Measurements from ENCODE around the gene IQGAP2.
"Not testable (repeated sequence)": the region's sequence is repeated elsewhere in the genome, so short reads cannot be mapped to it uniquely, and the experiment has no call there.

IQGAP2 gene

DNA sequence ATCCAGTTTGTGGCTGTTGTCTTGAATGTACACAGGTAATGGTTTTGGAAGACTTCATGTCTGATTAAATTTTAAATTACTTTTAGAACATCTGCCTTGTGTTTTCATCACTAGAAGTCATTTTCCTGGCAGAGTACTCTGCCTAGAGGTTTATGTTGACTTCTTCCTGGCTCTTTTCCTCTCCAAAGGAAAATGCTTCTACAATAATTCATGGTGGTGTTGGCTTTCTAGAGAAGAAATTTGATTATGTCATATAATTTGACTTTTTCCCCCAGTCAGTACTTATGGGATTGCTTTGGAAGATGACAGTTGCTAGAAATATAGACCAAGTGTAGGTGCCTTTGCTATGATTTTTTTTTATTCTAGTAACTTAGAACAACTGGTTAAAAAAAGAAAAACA is 173.4 kb downstream of the IQGAP2 start:
- DNase-seq (ENCODE audit: low spot score) = no peak

DNA sequence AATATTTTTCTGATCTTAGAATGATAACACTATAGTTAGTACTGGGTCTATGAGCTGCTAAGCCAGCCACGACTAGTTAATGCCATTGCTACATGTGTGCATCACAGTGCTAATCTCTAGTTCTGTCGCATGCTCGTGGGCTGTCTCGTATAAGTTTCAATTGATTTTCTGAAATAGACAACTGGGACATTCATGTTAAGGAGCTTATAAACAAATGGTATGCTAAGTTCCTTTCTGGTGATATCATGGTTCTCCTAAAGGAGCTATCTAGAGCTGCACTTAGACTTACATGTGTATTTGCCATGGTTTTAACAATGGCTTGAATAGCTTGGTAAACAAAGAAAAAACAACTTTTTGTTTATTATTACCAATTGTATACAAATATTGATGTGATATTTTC is 173.9 kb downstream of the IQGAP2 start:
- DNase-seq (ENCODE audit: low spot score) = no peak

DNA sequence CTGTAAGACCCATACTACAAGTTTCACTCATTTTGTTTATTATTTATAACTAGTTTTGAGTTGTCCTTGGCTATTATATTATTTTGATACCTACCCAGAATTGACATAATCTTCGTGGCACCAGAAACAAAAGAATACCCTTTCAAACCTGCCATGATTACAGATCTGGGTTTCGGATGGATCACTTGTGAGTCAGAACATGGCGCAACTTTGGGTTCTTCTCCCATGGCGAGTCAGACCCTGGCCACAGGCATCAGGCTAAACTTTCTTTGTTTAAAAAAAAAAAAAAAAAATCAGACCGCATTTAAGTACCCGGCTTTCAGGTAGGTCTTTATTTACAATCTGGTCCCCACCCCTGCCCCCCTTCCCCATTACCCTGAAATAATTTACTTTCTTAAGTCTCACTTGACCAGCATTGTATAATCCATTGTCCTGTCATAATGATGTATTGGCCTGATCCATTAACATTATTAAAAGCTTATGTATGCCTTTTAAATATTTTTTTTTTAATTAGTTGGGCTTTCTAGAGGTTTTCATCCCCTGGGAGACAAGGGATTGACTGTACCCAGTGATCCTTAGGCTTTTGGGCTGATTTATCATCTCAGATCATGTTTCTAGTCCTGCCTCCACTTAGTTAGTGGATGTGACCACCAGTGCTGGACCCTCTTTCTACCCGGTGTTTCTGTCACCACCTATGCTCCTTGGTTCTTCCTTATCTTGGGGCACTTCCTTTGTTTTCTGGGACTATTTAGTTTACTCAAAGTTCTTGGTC is 176.3 kb downstream of the IQGAP2 start:
- DNase-seq (ENCODE audit: low spot score) = no peak

DNA sequence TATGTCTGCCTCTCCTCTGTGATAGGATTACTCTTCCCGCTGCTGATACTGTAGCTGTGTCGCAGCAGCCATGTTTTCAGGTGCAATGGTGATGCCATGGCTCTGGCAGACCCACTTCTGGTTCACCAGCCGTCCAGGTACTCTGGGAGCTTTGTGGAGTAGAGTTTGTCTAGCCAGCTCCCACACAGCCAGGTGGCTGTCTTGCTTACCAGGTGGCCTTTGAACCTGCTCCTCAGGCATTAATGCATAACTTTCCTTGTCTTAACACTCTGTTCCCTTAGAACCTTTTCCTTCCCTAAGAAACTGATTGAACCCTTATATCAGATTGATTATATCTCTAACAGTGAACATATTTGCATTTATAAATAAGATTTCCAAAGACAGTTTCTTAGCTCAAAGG is 177.9 kb downstream of the IQGAP2 start:
- no peak for DNase-seq (ENCODE audit: low spot score)

DNA sequence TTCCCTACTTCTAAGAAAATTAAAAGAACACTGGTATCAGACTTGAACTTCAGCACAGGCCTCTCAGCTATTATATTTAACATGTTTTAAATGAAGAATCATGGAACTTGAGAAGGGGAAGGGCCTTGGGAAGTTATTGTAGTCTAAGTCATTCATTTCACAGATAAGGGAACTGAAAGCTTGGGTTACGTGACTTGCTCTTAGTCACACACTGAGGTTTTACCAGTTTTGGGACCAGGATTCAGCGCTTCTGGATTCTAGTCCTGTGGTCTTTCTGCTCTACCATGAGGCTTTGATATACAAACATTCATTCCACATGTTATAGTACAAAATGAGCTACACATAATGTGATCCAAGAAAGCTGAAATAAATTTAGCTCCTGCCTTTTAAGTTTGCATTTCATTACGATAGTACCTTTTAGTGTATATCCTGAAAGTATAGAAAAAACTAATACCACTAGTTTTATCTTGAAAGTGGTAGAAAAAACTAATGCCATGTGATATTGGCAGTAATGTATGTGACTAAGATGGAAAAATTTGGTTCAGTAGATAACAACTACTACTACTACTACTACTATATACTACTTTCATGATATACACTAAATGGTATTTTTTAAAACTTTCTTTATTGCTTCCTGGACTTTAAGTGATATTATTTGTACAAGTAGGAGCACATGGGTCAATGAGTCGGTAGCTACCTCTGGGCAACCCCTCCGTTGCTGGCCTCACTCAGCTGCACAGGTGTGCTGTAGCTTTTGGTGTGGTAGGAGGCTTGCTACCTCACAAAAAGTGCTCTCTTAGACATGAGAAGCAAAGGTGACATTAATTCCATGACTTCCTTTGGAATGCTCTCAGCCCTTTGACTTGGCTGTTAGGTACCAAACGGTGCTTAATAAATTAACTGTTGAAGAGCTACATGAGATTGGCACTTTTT is 179.4 kb downstream of the IQGAP2 start:
- DNase-seq (ENCODE audit: low spot score) = no peak

DNA sequence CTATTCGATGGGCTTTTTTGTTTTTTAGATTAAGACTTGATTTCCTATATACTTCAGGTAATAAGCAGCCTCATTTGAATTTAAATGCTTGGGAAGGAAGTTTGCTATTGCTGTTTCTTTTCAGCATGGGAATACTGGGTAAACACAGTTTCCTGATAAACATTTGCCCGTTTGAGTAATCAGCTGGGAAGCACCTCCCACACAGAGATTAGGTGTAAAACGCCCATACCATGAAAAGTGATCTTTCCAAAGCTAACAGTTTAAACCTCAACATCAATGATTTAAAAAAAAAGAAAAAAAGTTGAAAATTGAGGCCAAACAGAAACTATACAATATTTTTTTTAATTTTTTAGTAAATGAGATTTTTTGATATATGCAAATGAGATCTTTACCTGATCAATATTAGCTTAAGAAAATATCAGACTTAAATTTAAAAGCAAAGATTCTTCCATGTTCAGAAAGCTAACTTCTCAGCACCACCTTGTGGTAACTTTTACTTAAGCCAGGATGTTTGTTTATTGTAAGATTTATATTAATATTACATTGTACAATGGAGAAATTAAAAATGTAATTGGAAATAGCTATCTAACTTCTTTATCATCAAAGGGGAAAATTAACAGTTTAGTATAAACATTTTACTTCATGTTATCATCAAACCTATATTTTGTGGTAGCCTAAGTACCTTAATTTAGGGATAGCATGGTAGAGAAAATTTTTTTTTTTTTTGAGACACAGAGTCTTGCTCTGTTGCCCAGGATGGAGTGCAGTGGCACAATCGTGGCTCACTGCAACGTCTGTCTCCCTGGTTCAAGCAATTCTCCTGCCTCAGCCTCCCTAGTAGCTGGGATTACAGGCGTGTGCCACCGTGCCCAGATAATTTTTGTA is 180.3 kb downstream of the IQGAP2 start:
- DNase-seq (ENCODE audit: low spot score) = no peak

DNA sequence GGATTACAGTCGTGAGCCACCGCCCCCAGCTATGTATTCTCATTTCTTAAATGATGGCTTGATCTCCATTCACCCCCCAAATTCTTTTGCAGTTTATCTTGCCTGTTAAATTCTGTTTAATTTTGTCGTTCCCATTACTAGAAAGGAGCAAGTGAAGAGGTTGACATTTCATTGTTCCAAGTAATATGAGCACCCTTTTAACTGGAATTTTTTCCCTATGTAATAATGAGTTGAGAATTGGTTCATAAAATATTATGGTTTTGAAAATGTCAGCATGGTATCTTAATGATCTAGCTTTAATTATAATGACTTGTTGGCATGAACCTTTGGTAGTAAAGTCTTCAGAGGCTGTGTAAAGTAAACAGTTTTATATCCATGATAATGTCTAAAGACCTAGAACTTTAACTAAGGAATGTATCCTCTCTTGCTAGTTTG is 182.7 kb downstream of the IQGAP2 start:
- no peak for DNase-seq (ENCODE audit: low spot score)

DNA sequence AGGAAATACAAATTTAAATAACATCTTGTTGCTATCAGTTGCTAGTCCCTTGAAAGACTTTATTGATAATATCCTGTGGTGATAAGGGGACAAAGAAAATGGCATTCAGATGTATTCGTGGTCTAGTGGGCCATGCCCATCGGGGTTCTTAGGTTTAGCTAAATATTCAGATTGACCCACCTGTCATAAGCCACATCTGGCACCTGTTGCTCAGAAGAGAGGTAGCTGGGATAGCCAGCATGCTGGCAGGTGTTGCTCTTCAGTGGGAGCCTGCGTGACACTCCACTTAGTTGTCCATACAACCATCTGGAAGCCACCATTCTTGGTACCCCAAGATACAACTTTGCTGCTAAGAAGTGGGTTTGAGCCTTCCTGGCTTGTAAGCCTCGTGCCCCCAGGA is 183.4 kb downstream of the IQGAP2 start:
- no peak for DNase-seq (ENCODE audit: low spot score)

DNA sequence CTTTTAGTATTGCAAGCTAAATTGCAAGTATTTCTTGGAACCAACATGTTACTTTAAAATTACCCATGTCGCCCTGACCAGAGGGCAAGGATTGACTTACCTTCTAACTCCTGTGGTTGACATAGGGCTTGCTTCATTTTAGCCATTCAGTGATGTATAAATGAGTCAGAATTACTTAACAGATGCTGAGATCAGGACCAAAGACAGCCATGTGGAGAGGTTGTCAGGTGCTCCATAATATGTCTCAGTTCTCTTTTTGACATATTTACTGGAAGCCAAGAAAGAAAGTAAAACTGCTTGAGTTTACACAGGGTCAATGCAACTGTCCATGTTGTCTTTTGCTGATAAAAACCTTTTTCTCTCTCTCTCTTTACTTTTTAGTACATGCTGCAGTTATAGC is 186.9 kb downstream of the IQGAP2 start:
- DNase-seq (ENCODE audit: low spot score) = no peak

DNA sequence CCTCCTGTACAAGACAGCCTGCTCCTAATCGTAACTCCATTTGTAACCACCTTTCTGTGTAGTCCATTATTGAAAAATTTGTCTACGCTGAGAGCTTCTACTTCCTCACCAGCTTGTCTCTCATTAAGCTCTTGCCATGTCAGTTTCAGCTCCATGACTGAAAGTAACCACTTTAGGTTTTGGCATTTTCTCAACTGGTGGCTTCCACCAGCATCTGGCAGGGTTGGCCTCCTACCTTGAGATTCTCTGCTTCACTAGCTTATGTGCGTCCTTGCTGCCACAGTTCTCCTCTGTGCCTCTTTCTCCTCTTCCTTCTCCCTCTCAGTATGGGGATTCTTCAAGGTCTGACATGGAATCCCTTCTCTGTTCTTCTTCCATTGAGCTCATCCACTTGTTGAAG is 188.3 kb downstream of the IQGAP2 start:
- no peak for DNase-seq (ENCODE audit: low spot score)

DNA sequence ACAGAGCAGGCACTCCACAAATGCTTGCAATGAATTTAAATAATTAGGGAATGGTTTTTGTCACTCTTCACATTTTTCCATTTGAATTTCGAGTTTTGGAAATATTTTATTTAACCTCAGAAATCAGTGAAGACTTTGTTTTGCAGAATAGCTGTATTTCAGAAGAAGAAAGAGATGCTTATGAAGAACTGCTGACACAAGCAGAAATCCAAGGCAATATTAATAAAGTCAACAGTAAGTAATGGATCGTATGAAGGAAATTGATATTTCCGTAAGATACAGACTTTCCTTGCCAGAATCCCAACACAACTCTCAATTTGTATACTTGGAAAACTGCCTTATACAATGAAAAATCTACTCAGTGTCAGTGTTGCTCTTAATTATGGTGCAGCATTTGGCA is 189.6 kb downstream of the IQGAP2 start:
- DNase-seq (ENCODE audit: low spot score) = no peak

DNA sequence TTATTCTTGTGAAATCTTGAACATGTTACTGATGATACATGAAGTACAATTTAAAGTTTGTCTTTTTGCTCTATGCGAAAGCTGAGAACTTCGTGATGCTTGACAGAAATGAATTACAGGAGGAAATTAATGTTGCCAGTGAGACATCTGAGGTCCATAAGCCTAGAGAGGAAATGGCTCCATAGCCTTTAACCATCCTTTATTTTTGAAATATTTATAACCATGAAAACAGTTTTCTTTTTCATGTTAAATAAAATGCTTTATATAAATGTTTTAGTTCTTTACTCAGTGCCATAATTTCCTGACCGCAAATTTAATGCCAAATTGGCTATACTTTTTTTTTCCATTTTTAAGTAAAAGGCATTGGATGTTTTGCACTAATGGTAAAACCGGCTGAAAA is 191.0 kb downstream of the IQGAP2 start:
- no peak for DNase-seq (ENCODE audit: low spot score)

DNA sequence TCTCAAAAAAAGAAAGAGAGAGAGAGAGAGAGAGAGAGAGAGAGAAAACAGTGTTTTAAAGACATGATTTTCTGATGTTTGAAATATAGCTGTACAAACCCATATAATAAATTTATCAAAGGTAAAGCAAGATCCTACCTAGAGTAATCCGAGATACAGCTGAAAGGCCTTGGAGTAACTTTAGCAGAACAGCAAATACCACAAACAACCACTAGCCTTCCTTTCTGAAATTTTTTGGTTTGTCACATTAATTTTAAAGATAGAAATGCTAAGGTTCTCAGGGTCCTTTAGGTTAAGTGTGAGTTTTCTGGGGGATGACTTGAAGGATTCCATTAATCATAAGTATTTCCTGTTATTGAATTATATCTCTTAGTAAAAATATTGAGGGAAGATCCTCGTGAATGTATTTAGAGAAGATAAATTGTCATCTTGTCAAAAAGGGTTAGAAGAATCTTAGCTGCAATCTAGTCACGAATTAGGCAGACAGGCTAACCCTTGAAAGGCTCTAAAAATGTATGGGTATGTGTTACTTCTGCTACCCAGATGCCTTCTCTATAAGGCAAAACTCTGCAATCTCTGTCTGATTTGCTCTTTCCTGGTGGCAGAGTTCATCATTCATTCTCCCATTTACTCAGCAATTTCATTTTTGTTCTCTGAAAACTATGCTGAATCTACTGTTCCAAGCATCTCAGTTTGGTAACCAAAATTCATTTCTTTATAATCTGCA is 192.8 kb downstream of the IQGAP2 start:
- DNase-seq (ENCODE audit: low spot score) = no peak

DNA sequence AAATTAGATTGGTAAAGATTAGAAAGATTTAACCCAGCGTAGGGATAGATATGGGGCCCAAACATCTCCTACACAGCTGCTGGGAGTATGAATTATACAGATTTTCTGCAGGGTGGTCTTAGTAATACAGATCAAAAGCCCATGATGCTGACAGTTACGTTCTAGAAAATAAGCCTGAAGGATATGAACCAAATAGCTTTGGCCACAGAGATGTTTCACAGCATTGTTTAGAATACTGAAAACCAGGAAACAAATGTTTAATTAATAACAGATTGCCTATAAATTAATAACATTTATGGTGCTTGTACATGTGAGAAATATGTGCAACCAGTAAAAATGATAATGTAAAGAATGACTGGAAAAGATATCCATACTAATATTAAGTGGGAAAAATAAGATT is 195.4 kb downstream of the IQGAP2 start:
- DNase-seq (ENCODE audit: low spot score) = no peak

DNA sequence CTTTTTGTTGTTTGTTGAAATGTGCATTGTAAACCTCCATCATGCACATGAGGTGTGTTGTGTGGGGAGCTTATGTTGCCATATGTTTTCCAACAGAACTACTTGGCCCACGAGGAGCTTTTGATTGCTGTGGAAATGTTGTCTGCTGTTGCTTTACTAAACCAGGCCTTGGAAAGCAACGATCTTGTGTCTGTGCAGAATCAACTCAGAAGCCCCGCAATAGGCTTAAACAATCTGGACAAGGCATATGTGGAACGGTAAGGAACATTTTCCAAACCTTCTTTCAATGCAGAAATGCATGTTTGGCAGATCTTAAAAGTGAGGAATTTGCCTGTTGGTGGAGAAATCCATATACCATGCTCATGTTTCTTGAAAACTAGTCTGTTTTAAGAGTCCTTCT is 197.6 kb downstream of the IQGAP2 start:
- no peak for DNase-seq (ENCODE audit: low spot score)

DNA sequence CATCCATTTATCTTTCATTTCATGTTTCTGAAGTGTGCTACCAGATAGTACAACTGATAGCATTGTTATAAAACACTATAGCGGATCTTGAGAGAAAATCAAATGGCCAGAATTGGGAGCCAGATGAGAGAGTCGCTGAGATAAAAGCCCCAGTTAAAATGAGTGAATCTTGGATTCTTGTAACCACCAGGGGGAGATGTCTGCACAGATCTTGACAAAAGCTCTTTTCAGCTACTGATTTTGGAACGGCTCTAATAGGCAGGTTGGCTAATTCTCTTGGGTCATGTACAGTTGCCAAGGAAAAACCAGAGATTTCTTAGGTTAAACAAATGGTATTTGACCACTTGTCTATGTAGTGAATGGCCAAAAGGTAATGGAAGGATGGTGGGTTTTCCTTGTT is 198.4 kb downstream of the IQGAP2 start:
- peak; percentile 63 for DNase-seq (ENCODE audit: low spot score)

DNA sequence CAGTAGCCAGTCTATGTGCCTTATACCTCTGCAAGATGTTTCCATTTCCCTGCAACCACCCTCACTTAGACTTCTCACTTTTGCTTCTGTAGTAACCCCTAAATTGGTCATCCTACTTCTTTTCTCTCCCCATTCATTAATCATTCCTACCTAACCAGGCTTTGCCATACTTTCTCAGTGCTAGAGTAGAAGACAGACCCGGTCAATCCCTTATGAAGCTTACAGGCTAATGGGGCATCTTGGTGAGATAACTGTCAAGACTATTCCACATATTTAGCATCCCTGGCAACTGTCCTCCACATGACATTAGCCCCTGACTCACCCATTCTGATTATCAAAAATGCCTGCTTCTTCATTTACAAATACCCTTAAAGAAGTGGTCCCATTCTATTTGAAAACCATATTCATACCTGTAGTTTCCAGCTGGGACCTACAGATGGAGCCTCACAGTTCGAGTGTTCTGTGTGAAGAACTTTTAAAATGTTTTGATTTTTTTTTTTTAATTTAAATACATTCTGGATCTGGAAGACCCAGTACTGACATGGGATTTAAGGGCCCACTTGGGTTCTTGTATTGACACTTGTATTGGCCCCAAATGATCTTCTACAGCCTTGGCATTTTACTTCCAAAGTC is 199.1 kb downstream of the IQGAP2 start:
- no peak for DNase-seq (ENCODE audit: low spot score)

DNA sequence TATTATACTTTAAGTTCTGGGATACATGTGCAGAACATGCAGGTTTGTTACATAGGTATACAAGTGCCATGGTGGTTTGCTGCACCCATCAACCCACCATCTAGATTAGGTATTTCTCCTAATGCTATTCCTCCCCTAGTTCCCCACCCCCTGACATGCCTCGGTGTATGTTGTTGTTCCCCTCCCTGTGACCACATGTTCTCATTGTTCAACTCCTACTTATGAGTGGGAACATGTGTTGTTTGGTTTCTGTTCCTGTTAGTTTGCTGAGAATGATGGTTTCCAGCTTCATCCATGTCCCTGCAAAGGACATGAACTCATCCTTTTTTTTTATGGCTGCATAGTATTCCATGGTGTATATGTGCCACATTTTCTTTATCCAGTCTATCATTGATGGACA is 200.9 kb downstream of the IQGAP2 start:
- DNase-seq (ENCODE audit: low spot score) = not testable (repeated sequence)

DNA sequence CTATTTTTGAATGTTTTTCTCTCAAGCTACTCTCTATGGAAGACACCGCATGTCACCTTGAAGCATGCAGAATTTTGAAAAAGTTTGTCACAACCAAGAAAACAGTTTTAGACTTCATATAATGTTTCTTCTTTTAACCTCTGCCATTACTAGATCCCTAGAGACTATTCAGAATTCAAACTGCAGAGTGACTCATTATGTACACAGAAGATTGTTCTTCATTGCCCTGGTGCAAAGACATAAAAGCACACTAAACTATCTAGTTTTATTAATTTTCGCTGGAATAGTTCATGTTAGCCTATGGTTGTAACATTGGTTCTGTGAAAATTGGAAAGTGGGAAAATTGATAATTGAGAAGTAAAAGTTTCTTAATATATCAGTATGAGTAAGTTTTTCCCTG is 201.8 kb downstream of the IQGAP2 start:
- DNase-seq (ENCODE audit: low spot score) = no peak

DNA sequence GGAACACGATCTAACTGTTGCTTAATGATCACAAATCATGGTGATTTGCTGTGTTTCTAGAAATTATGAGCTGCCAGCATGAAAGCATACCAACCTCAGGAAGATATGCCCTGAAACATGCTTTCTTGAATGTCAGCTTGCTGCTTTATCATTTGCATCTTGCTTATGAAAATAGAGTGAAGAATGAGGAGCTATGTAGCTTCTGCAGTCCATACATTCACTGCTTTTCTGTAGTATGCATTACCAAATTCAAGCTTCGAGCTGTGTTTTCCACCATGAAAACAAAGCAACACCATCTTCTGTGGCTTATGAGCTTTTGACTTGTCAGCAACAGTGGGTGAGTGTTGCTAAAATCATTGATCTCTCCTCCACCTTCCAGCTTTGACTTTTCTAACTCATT is 203.6 kb downstream of the IQGAP2 start:
- DNase-seq (ENCODE audit: low spot score) = no peak

DNA sequence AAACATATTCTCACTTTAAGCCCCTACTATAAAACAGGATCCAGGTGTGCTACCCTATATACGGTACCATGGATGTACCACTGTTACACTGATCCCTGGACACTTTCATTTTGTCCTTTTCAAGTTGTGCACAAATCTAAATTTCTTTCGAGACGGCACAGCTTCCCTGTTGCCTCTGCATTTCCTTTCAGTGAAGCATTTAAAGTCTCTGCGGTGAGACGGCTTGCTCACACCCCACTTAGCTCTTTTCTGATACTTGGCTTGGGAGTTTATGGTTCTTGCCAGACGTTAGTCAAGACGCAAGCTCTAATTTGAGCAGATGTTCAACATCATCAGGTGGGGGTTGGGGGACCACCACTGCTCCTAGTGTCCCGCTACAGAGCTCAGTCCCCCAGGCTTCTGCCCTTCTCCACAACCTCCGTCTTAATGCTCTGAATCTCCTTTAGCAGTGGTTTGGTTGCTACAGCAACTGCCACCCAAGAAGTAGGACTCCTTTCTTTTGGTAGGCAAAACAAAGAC is 204.3 kb downstream of the IQGAP2 start:
- no peak for DNase-seq (ENCODE audit: low spot score)

All from Ammon's horn (tissue), 1 donor.